ENCODE results near the gene SKI.
"Not testable (repeated sequence)": the region's sequence is repeated elsewhere in the genome, so short reads cannot be mapped to it uniquely, and the experiment has no call there.

The SKI gene

GRCh38 chr1:2290595-2291510, 62.7 kb downstream of the SKI start:
- in situ Hi-C loops (cut with MboI; ENCODE audit: low sequenced_read_pairs): no loop called here

GRCh38 chr1:2291577-2291976, 63.5 kb downstream of the SKI start:
- in situ Hi-C loops (cut with MboI; ENCODE audit: low sequenced_read_pairs): no loop called here

DNA sequence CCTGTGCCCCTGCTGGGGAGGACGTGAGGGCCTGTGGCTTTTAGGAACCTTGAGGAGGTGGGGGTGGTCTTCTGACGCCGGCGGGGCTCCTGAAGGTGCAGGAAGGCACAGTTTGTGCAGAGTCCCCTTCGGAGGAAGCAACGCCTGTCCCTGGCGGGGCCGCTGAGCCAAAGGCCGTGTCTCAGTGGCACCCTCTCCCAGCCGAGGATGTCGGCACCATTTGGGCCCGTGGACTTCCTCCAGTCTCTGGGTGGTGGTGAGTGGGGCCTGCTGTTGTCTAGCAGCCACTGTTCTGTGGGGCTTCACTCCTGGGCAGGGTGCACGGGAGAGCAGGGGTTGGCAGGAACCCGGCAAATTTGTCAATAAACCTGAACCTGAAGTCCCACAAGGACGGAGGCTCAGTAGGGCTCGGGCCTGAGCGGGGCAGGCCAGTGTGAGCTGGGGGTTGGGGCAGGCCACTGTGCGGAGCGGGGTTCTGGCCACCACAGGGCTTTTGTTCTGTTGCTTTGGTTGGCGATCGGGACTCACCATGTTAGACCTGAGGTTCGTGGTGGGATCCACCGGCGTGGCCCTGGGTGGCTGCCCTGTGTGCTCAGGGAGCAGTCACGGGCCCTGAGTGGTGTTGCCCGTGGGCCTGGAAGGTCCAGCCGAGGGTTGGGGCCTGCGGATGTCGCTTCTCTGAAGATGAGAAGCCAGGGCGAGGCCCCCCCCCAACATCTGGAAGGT, 64.8 kb downstream of the SKI start:
- in situ Hi-C loops (cut with MboI; ENCODE audit: low sequenced_read_pairs): no loop called here

GRCh38 chr1:2294033-2294724, 66.1 kb downstream of the SKI start:
- in situ Hi-C loops (cut with MboI; ENCODE audit: low sequenced_read_pairs): no loop called here

GRCh38 chr1:2294725-2295078, 66.6 kb downstream of the SKI start:
- in situ Hi-C loops (cut with MboI; ENCODE audit: low sequenced_read_pairs): no loop called here

DNA sequence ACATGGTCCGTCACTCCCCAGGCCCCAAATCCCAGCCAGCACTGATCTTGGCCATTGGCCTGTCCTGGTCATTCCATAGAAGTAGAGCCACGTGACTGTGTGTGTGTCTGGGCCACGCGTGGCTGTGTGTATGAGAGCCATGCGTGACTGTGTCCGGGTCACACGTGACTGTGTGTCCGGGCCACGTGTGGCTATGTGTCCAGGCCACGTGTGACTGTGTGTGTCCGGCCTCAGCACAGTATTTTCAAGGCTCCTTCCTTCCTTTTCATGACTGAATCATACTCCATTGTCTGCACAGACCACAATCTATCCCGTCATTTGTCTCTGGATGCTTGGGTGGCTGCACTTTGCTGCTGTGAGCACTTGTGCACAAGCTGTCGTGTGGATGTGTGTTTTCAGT, 67.4 kb downstream of the SKI start:
- in situ Hi-C loops (cut with MboI; ENCODE audit: low sequenced_read_pairs): no loop called here

- in situ Hi-C loops (cut with MboI; ENCODE audit: low sequenced_read_pairs): not testable (repeated sequence)
These were observed 68.1 kb downstream of the SKI start for GRCh38 chr1:2296211-2296610.

DNA sequence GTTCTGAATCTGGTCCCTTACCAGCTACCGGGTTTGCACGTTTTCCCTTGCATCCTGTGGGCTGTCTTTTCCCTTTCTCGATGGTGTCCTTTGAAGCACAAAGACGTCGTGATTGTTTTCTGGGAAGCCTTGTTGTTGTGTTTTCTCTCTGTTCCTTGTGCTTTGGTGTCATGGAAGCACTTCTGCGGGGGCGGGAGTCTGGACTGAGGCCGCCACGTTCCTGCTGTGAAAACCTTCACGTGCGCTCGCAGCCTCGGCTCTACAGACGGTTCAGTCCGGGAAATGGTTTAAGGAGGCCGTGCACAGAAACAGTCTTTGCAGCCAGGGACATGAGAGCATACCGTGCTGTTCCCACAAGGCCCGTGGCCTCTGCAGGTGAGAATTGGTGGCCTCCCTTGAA, 68.5 kb downstream of the SKI start:
- in situ Hi-C loops (cut with MboI; ENCODE audit: low sequenced_read_pairs): no loop called here

DNA sequence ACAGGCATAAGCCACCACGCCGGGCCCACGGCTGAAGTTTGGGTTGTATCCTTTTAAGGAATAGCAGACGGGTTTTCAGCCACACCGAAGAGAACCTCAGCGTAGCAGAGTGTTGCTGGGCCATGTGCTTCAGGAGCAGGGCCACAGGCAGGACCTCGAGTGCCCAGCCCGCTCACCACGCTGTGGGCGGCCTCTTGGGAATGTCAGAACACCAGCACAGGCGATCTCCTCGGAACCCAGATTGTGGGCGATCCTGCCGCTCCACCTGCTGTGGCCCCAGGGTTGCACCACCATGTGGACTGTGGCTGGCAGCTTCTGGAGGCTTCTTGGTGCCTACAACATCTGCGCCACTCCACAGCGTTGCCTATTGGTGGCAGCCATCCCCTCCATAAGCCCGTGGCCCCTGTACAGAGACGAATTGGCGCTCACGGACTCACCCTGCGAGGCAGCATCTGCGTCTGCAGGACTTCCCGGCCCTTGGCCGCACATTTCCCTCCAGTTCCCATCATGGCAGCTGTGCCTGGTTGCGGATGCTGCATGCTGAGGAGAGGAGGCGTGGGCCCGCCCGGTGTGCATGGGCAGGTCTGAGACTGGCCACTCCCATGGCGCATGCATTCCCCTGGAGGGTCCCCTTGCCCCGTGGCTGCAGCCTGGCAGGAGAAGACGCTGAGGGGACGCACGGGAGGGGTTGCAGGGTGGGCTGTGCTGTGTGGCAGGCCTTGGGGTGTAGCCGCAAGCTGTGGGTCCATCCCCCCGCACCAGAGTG, 69.3 kb downstream of the SKI start:
- in situ Hi-C loops (cut with MboI; ENCODE audit: low sequenced_read_pairs): no loop called here

- in situ Hi-C loops (cut with MboI; ENCODE audit: low sequenced_read_pairs): no loop called here
These were observed 70.6 kb downstream of the SKI start for GRCh38 chr1:2298685-2299084.

GRCh38 chr1:2299131-2299627, 71.1 kb downstream of the SKI start:
- in situ Hi-C loops (cut with MboI; ENCODE audit: low sequenced_read_pairs): no loop called here

DNA sequence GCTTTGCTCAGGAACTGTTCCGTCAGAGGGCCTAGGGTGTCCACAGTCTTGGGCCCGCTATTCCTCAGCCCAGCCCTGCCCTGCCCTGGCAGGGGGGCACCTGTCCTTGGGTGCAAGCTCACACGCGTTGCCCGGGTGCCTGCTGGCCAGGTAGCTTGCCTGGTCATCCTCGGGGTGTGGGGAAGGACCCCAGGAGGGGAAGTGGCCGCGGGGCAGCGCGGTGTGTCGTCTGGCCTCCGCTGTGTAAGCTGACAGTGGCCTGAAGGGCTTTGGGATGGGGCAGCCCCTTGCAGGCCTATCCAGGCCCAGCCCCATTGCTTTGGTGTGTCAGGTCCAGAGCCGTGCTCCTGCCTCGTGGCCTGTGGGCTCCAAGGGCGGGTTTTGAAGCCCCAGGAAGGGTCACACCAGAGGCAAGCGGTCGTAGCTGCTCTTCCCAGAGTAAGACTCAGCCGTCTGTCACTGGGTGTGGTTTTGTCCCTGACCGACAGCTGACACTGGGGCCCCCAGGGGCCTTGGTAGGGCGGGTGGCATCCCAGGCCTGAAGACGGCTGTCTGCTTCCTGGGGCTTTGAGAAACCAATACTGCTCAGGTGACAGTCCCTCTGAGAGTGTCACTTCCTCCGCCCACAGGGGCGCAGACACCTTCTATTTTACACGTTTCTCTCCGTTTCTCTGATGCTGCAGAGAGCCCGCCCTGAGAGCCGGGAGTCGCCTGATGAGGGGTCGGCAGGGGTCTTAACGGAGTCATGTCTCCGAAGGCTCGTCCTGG, 72.1 kb downstream of the SKI start:
- in situ Hi-C loops (cut with MboI; ENCODE audit: low sequenced_read_pairs): no loop called here

DNA sequence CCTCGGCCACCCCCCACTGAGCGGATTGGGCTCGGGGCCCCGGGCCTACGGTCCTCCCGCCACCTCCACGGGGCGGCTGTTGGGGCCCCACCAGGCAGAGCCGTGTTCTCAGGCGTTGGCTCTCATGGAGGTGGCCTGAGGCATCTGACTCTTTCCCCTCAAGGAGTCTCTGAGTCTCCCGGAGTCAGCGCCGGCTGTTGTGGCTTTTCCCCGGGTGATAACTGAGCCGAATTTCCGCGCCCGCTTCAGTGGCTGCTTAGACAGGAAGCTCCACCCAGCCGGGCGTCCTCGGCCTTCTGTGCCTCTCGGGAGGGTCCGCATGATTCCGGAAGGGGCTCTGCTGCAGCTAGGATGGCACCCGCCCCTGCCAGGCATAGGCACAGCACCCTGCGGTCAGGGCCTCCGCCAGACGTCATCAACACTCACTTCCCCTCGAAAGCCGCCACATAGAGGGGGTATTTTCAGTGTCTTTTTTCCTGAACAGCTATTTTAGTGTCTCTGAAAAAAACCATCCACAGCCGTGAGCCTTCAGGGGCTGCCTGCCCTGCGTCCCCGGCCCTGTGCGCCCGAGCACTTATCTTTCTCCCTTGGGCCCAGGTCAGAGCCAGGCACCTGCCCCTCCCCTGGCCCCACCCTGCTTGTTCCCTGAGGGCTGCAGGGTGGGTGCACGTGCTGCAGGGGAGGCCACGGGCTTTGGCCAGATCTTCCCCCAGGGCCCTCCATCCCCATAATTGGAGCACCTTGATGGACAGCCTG, 72.9 kb downstream of the SKI start:
- in situ Hi-C loops (cut with MboI; ENCODE audit: low sequenced_read_pairs): no loop called here

DNA sequence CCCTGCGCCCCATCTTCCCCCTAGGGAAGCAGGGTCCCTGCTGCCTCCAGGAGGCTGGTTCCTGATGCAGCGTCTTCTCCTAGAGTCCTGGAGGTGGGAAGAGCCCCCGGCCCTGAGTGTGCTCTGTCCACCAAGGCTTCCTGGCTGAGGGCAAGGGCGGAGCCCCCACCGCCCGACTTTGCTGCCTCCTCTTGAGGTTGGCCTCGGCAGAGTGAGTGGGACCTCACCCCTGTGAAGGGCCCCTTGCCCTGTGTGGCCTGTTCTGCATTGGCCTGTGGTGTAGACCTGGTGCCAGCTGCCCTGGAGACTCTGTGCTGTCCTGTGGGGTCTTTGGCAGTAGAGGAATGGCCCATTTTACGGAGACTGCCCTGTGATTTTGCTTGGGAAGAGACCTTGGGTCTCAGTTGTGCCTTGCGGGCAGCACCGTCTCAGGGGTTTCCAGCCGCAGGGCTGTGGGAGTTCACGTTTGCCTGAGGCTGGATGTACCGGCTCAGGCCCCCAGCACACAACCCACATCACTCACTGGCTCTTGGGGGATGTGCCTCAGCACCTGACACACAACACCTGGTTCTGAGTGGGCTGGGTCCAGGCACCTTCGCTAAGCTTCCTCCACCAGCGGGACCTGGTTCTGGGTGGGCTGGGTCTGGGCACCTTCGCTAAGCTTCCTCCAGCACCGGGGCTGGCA, 73.6 kb downstream of the SKI start:
- in situ Hi-C loops (cut with MboI; ENCODE audit: low sequenced_read_pairs): no loop called here

DNA sequence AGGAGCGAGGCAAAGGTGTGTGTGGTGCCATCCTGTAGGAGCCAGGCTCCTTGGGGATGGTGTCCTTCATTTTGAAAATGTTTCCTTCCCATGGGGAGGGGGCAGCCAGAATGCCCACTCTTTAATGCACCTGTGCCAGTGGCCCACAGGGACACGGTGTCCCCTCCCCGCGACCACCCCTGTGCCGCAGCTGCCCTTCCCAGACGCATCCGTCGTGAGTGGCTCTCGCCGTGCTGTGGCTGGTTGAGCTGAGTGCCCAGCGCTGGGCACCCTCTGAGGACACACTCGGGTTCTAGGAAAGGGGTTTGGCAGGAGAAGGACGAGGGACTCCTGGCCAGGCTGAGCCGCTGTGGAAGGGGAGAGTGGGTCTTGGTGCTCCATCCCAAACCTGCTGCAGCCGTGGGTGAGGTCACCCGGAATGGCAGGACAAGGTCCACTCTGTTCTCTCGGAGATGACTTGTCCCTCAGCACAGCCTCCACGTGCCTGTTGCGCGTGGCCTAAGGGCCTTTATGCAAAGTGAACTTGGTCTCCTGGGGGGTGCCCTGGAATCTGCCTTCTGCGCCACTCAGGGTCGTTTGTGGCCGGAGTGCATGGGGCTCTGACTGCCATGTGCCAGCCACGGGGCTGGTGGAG, 74.3 kb downstream of the SKI start:
- in situ Hi-C loops (cut with MboI; ENCODE audit: low sequenced_read_pairs): no loop called here

GRCh38 chr1:2303016-2303775, 75.1 kb downstream of the SKI start:
- in situ Hi-C loops (cut with MboI; ENCODE audit: low sequenced_read_pairs): no loop called here

- in situ Hi-C loops (cut with MboI; ENCODE audit: low sequenced_read_pairs): no loop called here
These were observed 75.7 kb downstream of the SKI start for GRCh38 chr1:2303781-2304180.

DNA sequence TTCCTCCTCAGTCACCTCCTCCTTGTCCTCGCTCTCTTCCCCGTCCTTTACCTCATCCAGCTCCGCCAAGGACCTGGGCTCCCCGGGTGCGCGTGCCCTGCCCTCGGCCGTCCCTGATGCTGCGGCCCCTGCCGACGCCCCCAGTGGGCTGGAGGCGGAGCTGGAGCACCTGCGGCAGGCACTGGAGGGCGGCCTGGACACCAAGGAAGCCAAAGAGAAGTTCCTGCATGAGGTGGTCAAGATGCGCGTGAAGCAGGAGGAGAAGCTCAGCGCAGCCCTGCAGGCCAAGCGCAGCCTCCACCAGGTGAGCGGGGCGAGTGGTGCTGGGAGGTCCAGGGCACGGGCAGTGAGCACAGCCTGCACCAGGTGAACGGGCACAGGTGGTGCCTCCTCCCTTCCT, 76.2 kb downstream of the SKI start:
- in situ Hi-C loops (cut with MboI; ENCODE audit: low sequenced_read_pairs): no loop called here
